Stimulated activated CD8-positive, alpha-beta memory T cell treated with anti-CD3 and anti-CD28 coated beads, Interleukin-7, amount 100 ng/mL, for 1 hour (primary cell): ENCODE results near the gene STAB2.
A peak's percentile ranks its signal among the peaks of the same experiment; 100 is the strongest.

ENCODE experiments used
- DNase-seq, 2 donors: peaks; one replicate each; pipeline ENCODE4 v3.0.0-alpha.2; 2020; ENCODE audit warnings: low read depth in 2 of 2

Gene STAB2

DNA sequence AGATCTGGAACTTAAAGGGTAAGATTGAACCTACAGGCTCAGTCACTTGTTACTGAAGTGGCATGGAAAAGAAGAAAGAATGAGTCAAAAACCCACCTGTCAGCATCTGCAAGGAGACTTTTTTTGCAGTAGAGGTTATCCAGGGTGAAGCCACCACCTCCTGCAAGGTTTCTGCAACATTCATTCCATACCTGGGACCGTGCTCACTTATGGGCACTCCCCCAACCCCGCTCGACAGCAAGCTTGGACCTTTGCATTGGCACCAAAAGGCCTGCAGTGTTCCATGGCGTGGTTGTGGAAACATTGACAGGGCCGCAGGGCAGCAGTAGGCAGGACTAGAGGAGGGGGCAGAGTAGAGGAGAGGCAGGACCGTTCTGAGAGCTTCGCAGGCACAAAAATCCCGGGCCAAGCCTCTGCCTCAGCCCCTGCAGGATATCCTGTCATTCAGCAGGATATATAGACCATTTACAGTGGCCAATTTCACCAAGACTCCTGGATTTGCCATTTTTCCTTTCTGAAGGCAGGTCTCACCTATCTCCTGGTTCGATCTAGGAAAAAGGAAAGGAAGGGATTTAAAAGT lies at the start of gene STAB2:
STAB2 (plus strand) TSS at position 483 of the 580 bp plus-strand sequence. CDS start 204 bp downstream, outside the sequence.
- DNase-seq: no peak

DNA sequence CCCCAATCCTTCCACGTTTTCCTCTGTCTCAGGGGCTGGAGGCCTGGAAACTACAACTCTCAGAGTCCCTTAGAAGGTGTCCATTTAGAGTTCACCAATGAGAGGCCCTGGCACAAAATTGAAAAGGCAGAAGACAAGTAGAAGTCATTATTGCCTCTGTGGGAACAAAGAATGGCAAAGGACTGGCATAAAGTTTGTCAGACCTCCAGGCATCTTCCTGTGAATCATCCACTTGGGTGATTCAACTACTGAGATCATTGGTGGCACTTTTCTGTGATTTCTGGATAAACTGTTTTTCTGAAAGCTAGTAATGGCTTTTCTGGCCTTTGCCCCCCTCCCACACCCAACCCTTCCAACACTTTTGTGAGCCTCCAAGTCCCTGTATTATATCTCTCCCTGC lies 48.7 kb upstream of the STAB2 start:
- DNase-seq: no peak

GRCh38 chr12:103540319-103540718 lies 46.8 kb upstream of the STAB2 start:
- DNase-seq: no peak

- DNase-seq: no peak
Measured at GRCh38 chr12:103542078-103542477, 45.0 kb upstream of the STAB2 start.

- DNase-seq: no peak
Measured at GRCh38 chr12:103546959-103547358, 40.1 kb upstream of the STAB2 start.

- no peak for DNase-seq
Measured at GRCh38 chr12:103547376-103547775, 39.7 kb upstream of the STAB2 start.

DNA sequence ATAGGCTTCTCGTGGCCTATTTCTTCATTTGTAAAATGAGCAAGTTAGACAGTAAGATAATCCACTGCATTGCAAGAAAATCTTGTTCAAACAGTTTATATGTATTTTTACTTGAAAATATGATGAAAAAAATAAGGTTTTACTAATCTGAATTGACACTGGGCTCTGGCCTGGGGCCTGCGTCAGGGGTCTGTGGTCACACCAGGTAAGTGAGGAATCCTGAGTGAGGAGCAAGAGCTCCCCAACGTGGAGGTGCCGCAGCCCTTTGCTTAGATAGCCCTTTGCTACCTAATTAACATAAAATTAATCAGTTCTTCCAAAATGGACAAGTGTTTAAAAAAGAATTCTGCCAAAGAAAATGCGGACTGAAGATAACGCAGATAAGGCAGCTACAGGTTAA lies 39.1 kb upstream of the STAB2 start:
- no peak for DNase-seq

DNA sequence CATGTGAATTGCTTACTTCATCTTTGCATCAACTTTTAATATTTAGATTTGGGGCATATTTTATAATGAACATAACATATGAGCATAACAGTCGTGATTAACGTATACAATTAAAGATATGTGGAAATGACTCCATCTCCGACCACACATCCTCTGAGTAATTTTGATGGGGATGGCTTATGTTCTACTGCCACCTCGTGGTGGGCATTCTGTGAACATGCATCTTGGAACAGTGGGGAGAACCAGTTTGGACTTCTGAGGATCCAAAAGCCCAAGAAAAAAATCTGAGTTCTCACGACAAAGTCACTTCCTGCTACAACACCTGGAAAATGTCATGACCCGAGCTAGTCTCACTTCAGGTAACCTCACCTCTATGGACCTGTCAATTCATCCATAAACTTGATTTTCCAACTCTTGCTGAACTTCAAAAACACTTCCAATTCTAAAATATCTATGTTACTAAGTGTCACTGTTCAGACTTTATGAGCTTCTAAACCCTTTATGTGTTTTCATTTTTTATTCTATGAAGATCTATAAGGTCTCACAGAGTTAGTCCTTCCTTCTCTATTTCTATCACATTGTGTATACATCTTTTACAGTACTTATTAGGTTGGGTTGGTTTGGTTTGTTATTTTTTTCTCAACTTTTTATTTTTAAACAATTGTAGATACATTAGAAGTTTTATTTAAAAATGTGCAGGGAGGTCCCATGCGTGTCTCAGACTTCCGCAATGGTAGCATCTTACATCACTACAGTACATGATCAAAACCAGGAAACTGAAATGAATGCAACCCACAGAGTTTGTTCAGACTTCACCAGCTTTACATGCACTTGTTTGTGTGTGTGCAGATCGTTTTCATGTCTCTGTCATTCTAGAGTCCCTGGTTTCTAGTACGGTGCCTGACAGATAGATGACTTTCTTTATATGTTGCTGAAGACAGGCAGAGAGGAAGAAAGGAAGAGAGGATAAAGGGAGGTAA lies 38.2 kb upstream of the STAB2 start:
- DNase-seq: peak; percentile 30 to 52

DNA sequence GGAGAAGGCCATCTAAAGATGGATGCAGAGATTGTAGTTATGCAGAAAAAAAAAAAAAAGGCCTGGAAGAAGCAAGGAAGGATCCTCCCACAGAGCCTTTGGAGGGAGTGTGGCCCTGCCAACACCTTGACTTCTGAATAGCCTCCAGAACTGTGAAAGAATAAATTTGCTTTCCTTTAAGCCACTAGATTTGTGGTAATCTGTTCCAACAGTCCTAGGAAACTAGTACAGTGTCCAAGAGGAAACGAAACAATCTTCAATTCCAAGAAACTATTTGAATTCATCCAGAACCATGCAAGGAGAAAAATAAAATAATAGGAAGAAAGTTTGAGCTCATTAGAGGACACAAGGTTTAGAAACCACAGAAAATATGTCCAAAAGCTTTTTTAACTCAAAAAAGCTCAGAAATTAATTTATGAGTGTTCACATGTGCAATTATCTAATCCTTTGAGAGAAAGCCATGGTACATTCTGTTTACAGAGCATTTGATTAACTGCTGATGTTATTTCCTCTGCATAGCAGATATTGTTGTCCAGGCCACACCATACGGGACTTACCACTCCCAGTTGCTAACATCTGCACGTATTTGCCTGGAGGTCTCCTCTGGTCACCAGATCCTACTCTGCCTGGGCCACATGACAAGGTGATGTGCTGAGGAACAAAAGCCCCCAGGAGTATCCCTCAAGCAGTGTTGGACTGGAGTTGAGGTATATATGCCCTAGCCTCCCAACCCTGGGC lies 30.0 kb upstream of the STAB2 start:
- no peak for DNase-seq

- DNase-seq: no peak
Measured at GRCh38 chr12:103557628-103558010, 29.5 kb upstream of the STAB2 start.

- no peak for DNase-seq
Measured at GRCh38 chr12:103558879-103559278, 28.2 kb upstream of the STAB2 start.

GRCh38 chr12:103560604-103561101 lies 26.4 kb upstream of the STAB2 start:
- DNase-seq: no peak

GRCh38 chr12:103561174-103561573 lies 25.9 kb upstream of the STAB2 start:
- DNase-seq: no peak

GRCh38 chr12:103566398-103566797 lies 20.7 kb upstream of the STAB2 start:
- DNase-seq: no peak

DNA sequence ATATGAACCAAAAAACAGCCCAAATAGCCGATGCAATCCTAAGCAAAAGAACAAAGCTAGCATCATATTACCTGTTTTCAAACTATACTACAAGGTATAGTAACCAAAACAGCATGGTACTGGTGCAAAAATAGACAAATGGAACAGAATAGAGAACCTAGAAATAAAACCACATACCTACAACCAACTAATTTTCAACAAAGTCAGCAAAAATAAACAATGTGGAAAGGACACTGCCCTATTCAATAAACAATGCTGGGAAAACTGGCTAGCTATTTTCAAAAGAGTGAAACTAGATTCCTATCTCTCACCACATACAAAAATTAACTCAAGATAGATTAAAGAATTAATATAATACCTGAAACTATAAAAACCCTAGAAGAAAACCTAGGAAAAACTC lies 17.8 kb upstream of the STAB2 start:
- no peak for DNase-seq

- no peak for DNase-seq
Measured at GRCh38 chr12:103571286-103571685, 15.8 kb upstream of the STAB2 start.

- no peak for DNase-seq
Measured at GRCh38 chr12:103572312-103573045, 14.6 kb upstream of the STAB2 start.

DNA sequence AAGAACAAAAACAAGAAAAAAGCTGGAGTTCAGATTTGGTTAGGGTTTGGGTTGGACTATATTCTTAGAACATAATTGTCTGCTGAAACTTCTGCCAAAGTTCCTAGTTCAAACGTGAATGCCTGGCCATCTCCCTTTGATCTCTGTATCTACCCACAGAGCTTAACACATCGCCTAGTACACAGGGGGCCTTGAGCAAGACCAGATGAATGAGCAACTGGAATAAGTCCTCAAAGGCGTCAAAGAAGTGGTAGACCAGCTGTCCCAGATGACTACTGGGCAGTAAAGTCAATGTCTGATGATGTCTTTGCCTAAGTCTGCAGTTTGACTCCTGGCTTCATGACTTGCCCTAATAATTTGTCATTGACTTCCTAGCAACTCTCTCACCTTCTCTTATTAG lies 13.9 kb upstream of the STAB2 start:
- DNase-seq: no peak

DNA sequence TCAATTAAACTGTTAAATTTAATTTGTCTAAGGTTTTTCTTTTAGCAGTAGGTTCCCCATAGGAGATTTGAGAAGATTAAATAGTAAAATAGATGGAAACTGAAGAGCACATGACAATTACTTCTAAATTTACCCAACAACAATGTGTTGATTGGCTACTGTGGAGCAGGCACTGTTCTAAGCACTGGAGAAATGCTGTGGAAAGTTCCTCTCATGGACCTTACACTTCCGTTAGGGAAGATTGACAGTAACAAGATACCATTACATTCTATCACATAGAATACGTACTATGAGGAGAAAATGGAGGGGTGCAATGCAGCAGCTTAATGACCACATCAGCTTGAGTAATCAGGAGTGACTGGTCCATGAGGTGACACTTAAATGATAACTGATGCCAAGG lies 8.1 kb upstream of the STAB2 start:
- DNase-seq: no peak

GRCh38 chr12:103580026-103580425 lies 7.0 kb upstream of the STAB2 start:
- no peak for DNase-seq

GRCh38 chr12:103583008-103583407 lies 4.1 kb upstream of the STAB2 start:
- no peak for DNase-seq

DNA sequence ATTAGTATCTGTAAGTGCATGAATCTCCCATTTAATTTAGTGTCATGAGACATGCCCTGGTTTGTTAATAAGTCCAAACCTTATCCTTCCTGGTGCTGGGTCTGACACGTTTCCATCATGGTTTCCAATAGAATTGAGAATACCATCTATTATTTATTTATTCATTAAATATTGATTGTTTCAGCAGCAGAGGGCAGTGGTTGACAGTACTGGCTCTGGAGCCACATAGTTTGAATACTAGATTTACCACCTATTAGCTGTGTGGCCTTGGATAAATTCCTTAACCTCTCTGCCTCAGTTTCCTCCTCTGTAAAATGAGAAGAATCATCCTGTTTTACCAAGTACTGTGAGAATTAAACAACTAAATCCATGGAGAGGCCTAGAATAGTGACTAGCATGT lies 941 bp upstream of the STAB2 start:
- DNase-seq: no peak
